Measurements from ENCODE around the gene CAB39. TPM values are rescaled to one million over a fixed set of nuclear protein-coding genes. Genes with fewer than 3 reads are reported as not detected.

CAB39 gene
- total RNA-seq, 1 donor from 2014 or later = 78.7 TPM

- peaks cover 12% of the 10 kb centered on the region for H3K4me1 ChIP-seq
- H3K4me3 ChIP-seq = no peak overlapping the region
- H3K9me3 ChIP-seq = no peaks in the 10 kb centered on the region
- H3K36me3 ChIP-seq = no peaks in the 10 kb centered on the region
- intact Hi-C loops (cut with DNase I) = no loop called here
- no peak for TF ChIP-seq CTCF (IDR thresholded peaks at IDR 0.05)
- no peak overlapping the region for H3K27ac ChIP-seq
- no peak for ATAC-seq
- H3K27me3 ChIP-seq (ENCODE audit: low read depth) = no peaks in the 10 kb centered on the region
- no peak for DNase-seq
Observed at GRCh38 chr2:230672836-230673235, 39.8 kb upstream of the CAB39 start.

- ATAC-seq = no peak
- no peak overlapping the region for H3K4me3 ChIP-seq
Observed at GRCh38 chr2:230674401-230674800, 38.2 kb upstream of the CAB39 start.

GRCh38 chr2:230674966-230675672, 37.5 kb upstream of the CAB39 start:
- H3K27ac ChIP-seq = no peak overlapping the region
- TF ChIP-seq CTCF (IDR thresholded peaks at IDR 0.05) = no peak
- ATAC-seq = no peak
- no peaks in the 10 kb centered on the region for H3K36me3 ChIP-seq
- no peaks in the 10 kb centered on the region for H3K9me3 ChIP-seq
- H3K27me3 ChIP-seq (ENCODE audit: low read depth) = no peaks in the 10 kb centered on the region
- intact Hi-C loops (cut with DNase I) = no loop called here
- H3K4me1 ChIP-seq = no peaks in the 10 kb centered on the region
- DNase-seq = no peak
- H3K4me3 ChIP-seq = no peak overlapping the region

More at GRCh38 chr2:230674401-230674800, 38.2 kb upstream of the CAB39 start:
- Histone ChIP-seq H3K4me1 (no peaks in the 10 kb centered on the region), H3K36me3 (no peaks in the 10 kb centered on the region), H3K27ac (no peak overlapping the region), H3K9me3 (no peaks in the 10 kb centered on the region), H3K27me3 (ENCODE audit: low read depth) (no peaks in the 10 kb centered on the region)
- intact Hi-C loops (cut with DNase I) = no loop called here
- TF ChIP-seq CTCF (IDR thresholded peaks at IDR 0.05) = no peak
- DNase-seq = no peak

- intact Hi-C loops (cut with DNase I) = no loop called here
- Histone ChIP-seq H3K27ac (no peak overlapping the region), H3K4me1 (no peaks in the 10 kb centered on the region), H3K36me3 (no peaks in the 10 kb centered on the region), H3K27me3 (ENCODE audit: low read depth) (no peaks in the 10 kb centered on the region), H3K4me3 (no peak overlapping the region), H3K9me3 (no peaks in the 10 kb centered on the region)
- DNase-seq = no peak
- ATAC-seq = no peak
- TF ChIP-seq CTCF (IDR thresholded peaks at IDR 0.05) = no peak
Observed at GRCh38 chr2:230676546-230676945, 36.1 kb upstream of the CAB39 start.

GRCh38 chr2:230677201-230677946, 35.3 kb upstream of the CAB39 start:
- Histone ChIP-seq H3K4me3 (no peak overlapping the region), H3K27ac (no peak overlapping the region), H3K4me1 (no peaks in the 10 kb centered on the region), H3K36me3 (no peaks in the 10 kb centered on the region), H3K9me3 (no peaks in the 10 kb centered on the region), H3K27me3 (ENCODE audit: low read depth) (no peaks in the 10 kb centered on the region)
- no peak for DNase-seq
- ATAC-seq = no peak
- TF ChIP-seq CTCF (IDR thresholded peaks at IDR 0.05) = no peak
- intact Hi-C loops (cut with DNase I) = no loop called here
